ENCODE data around the gene ADGRV1. TPM values are rescaled to one million over a fixed set of nuclear protein-coding genes. Genes with fewer than 3 reads are reported as not detected.

The ADGRV1 gene
- total RNA-seq, 1 donor from 2014 or later, result 1.7 TPM

- DNase-seq (ENCODE audit: low spot score) (no peak), ATAC-seq (no peak)
- intact Hi-C loops (cut with DNase I), result no loop called here
These were observed 636.3 kb downstream of the ADGRV1 start for GRCh38 chr5:91194824-91195381.

- intact Hi-C loops (cut with DNase I), result no loop called here
- no peak for ATAC-seq
- DNase-seq (ENCODE audit: low spot score), result no peak
These were observed 642.1 kb downstream of the ADGRV1 start for GRCh38 chr5:91200692-91201091.

GRCh38 chr5:91206103-91206502 lies 647.5 kb downstream of the ADGRV1 start:
- DNase-seq (ENCODE audit: low spot score) (no peak), ATAC-seq (no peak)
- intact Hi-C loops (cut with DNase I), result no loop called here

- ATAC-seq, result no peak
- intact Hi-C loops (cut with DNase I), result no loop called here
- no peak for DNase-seq (ENCODE audit: low spot score)
These were observed 648.1 kb downstream of the ADGRV1 start for GRCh38 chr5:91206734-91207133.

- ATAC-seq, result no peak
- intact Hi-C loops (cut with DNase I), result no loop called here
- no peak for DNase-seq (ENCODE audit: low spot score)
These were observed 648.7 kb downstream of the ADGRV1 start for GRCh38 chr5:91207248-91207647.

GRCh38 chr5:91211997-91212713 lies 653.6 kb downstream of the ADGRV1 start:
- intact Hi-C loops (cut with DNase I), result no loop called here

GRCh38 chr5:91212714-91213092 lies 654.1 kb downstream of the ADGRV1 start:
- ATAC-seq (peak; percentile 85), DNase-seq (ENCODE audit: low spot score) (no peak)
- intact Hi-C loops (cut with DNase I), result no loop called here

More at GRCh38 chr5:91211997-91212713, 653.6 kb downstream of the ADGRV1 start:
- no peak for DNase-seq (ENCODE audit: low spot score)
- ATAC-seq, result peak; percentile 67

Other genes starting within 250 kb of the ADGRV1 start
- gene CETN3, start 149.0 kb upstream of the ADGRV1 start, total RNA-seq, result 29.7 TPM
- gene MBLAC2, start 84.0 kb upstream of the ADGRV1 start, total RNA-seq, result 8.0 TPM
- gene POLR3G, start 83.9 kb upstream of the ADGRV1 start, total RNA-seq, result 5.6 TPM
- gene LYSMD3, start 29.2 kb upstream of the ADGRV1 start, total RNA-seq, result 23.7 TPM